Astrocyte (in vitro differentiated cells and primary cell): Measurements from ENCODE around the gene IQCE. TPM values are rescaled to one million over a fixed set of nuclear protein-coding genes. Genes with fewer than 3 reads are reported as not detected.

ENCODE experiments used
- DNase-seq: peaks from one replicate; pipeline ENCODE4 v3.0.0-alpha.2; 2010; ENCODE audit warnings: low read depth
- FAIRE-seq: peaks from 2 replicates; lab custom pipeline; 2011; peaks lifted over from hg19 to GRCh38; lab: Jason Lieb, UNC
- H2AFZ ChIP-seq: 2 replicates; pipeline ENCODE4 v1.6.0; 2012; ENCODE audit warnings: low read depth, low read length, inconsistent platforms
- H3K27ac ChIP-seq: 2 replicates; pipeline ENCODE4 v1.5.1; 2011; ENCODE audit warnings: low read depth, low read length, inconsistent platforms
- H3K27me3 ChIP-seq: 2 replicates; pipeline ENCODE4 v1.6.0; 2011; ENCODE audit warnings: low read length, inconsistent platforms; ENCODE audit not compliant: insufficient read depth
- H3K36me3 ChIP-seq: 2 replicates; pipeline ENCODE4 v1.5.1; 2011; ENCODE audit warnings: low read length, inconsistent platforms; ENCODE audit not compliant: insufficient read depth
- H3K4me1 ChIP-seq: 2 replicates; pipeline ENCODE4 v1.5.1; 2011; ENCODE audit warnings: low read length, inconsistent platforms; ENCODE audit not compliant: insufficient read depth
- H3K4me2 ChIP-seq: 2 replicates; pipeline ENCODE4 v1.6.0; 2012; ENCODE audit warnings: low read length, inconsistent platforms
- H3K4me3 ChIP-seq: 2 replicates; pipeline ENCODE4 v1.5.1; 2011; ENCODE audit warnings: low read depth, mild to moderate bottlenecking, low read length, inconsistent platforms; ENCODE audit not compliant: insufficient read depth
- H3K79me2 ChIP-seq: 2 replicates; pipeline ENCODE4 v1.6.0; 2012; ENCODE audit warnings: mild to moderate bottlenecking, low read length, inconsistent platforms; ENCODE audit not compliant: insufficient read depth
- H3K9ac ChIP-seq: 2 replicates; pipeline ENCODE4 v1.6.0; 2012; ENCODE audit warnings: mild to moderate bottlenecking, low read length, inconsistent platforms
- H3K9me3 ChIP-seq: 2 replicates; pipeline ENCODE4 v1.5.1; 2012; ENCODE audit warnings: low read depth, mild to moderate bottlenecking, low read length, inconsistent platforms; ENCODE audit not compliant: insufficient read depth
- H4K20me1 ChIP-seq: 2 replicates; pipeline ENCODE4 v1.6.0; 2012; ENCODE audit warnings: low read length, inconsistent platforms; ENCODE audit not compliant: insufficient read depth
- H3K27ac Mint-ChIP-seq: one replicate; pipeline ENCODE4 v1.8.0; 2021; ENCODE audit warnings: mild to moderate bottlenecking, mixed read lengths; ENCODE audit not compliant: unreplicated experiment
- H3K27me3 Mint-ChIP-seq: one replicate; pipeline ENCODE4 v1.8.0; 2021; ENCODE audit warnings: low read depth, mixed read lengths; ENCODE audit not compliant: unreplicated experiment
- H3K36me3 Mint-ChIP-seq: one replicate; pipeline ENCODE4 v1.8.0; 2021; ENCODE audit warnings: low read depth, mixed read lengths; ENCODE audit not compliant: unreplicated experiment
- H3K4me1 Mint-ChIP-seq: one replicate; pipeline ENCODE4 v1.8.0; 2021; ENCODE audit warnings: low read depth, mixed read lengths; ENCODE audit not compliant: unreplicated experiment
- H3K4me3 Mint-ChIP-seq: one replicate; pipeline ENCODE4 v1.8.0; 2021; ENCODE audit warnings: mild to moderate bottlenecking, moderate library complexity, mixed read lengths; ENCODE audit not compliant: unreplicated experiment
- H3K9me3 Mint-ChIP-seq: one replicate; pipeline ENCODE4 v1.8.0; 2021; ENCODE audit warnings: mild to moderate bottlenecking, mixed read lengths; ENCODE audit not compliant: unreplicated experiment
- CTCF ChIP-seq: IDR thresholded peaks from 2 replicates; pipeline ENCODE4 v1.5.1; 2011; ENCODE audit warnings: low read depth, mild to moderate bottlenecking, inconsistent platforms, low read length, moderate library complexity; ENCODE audit not compliant: insufficient read depth
- EZH2 ChIP-seq: IDR thresholded peaks from 2 replicates; pipeline ENCODE4 v1.6.1; 2012; ENCODE audit warnings: mild to moderate bottlenecking, low read length, inconsistent platforms; ENCODE audit not compliant: insufficient read depth
- total RNA-seq: library from RNA; stranded (reverse); gene quantifications from 2 replicates; pipeline ENCODE4 v1.2.1, GENCODE V29; 2021

IQCE gene
- total RNA-seq, 1 donor from 2014 or later, result 13.1 TPM

GRCh38 chr7:2510130-2510776 lies 48.5 kb upstream of the IQCE start:
- Histone ChIP-seq H4K20me1 (no peaks in the 10 kb centered on the region), H3K36me3 (no peaks in the 10 kb centered on the region), H3K79me2 (no peaks in the 10 kb centered on the region), H3K4me2 (no peak overlapping the region), H3K27me3 (no peaks in the 10 kb centered on the region), H3K4me3 (no peak overlapping the region), H3K27ac (no peak overlapping the region), H2AFZ (no peak overlapping the region), H3K9ac (no peak overlapping the region), H3K9me3 (peaks cover 4% of the 10 kb centered on the region), H3K4me1 (peaks cover 13% of the 10 kb centered on the region)
- DNase-seq (no peak), FAIRE-seq (no peak)
- H3K4me1 Mint-ChIP-seq, result peaks cover 6% of the 10 kb centered on the region
- H3K27me3 Mint-ChIP-seq, result peaks cover 12% of the 10 kb centered on the region
- H3K9me3 Mint-ChIP-seq, result no peaks in the 10 kb centered on the region
- peak overlapping the region; percentile 64 for H3K4me3 Mint-ChIP-seq
- H3K36me3 Mint-ChIP-seq, result no peaks in the 10 kb centered on the region
- H3K27ac Mint-ChIP-seq, result no peak overlapping the region
- TF ChIP-seq CTCF, result no peak
- TF ChIP-seq EZH2, result no peak

GRCh38 chr7:2510909-2511768 lies 47.6 kb upstream of the IQCE start:
- Mint-ChIP-seq H3K4me3 (no peak overlapping the region), H3K27ac (no peak overlapping the region)
- no peak for FAIRE-seq

More at GRCh38 chr7:2510909-2511768, 47.6 kb upstream of the IQCE start:
- Histone ChIP-seq H3K79me2 (no peaks in the 10 kb centered on the region), H3K9ac (no peak overlapping the region), H4K20me1 (no peaks in the 10 kb centered on the region), H3K4me1 (peaks cover 18% of the 10 kb centered on the region), H3K4me3 (no peak overlapping the region), H3K27me3 (no peaks in the 10 kb centered on the region), H3K9me3 (peaks cover 4% of the 10 kb centered on the region), H2AFZ (no peak overlapping the region), H3K27ac (no peak overlapping the region), H3K4me2 (no peak overlapping the region), H3K36me3 (no peaks in the 10 kb centered on the region)
- no peaks in the 10 kb centered on the region for H3K36me3 Mint-ChIP-seq
- peaks cover 11% of the 10 kb centered on the region for H3K27me3 Mint-ChIP-seq
- no peaks in the 10 kb centered on the region for H3K9me3 Mint-ChIP-seq
- no peak for DNase-seq
- TF ChIP-seq CTCF, result no peak
- no peak for TF ChIP-seq EZH2
- peaks cover 6% of the 10 kb centered on the region for H3K4me1 Mint-ChIP-seq
